Gastroesophageal sphincter (tissue), 4 donors: ENCODE data around the gene RAD51C. TPM values are rescaled to one million over a fixed set of nuclear protein-coding genes. Genes with fewer than 3 reads are reported as not detected.
"Not testable (repeated sequence)": the region's sequence is repeated elsewhere in the genome, so short reads cannot be mapped to it uniquely, and the experiment has no call there.

Experiments used
- ATAC-seq: fragments of 150-250 bp; one replicate; pipeline ENCODE4 v1.9.1; 2016; ENCODE audit warnings: mild to moderate bottlenecking, moderate library complexity
- H3K27ac ChIP-seq, 4 donors: fragments of 200-600 bp; sonication (generic) in 3 of 4; 1 replicate in 3 of 4; 2 replicates in 1 of 4; pipeline ENCODE4 v1.5.1; 2016 to 2019
- H3K27me3 ChIP-seq: fragments of 200-600 bp; sonication (generic); one replicate; pipeline ENCODE4 v1.5.1; 2019
- H3K36me3 ChIP-seq, 2 donors: fragments of 200-600 bp; sonication (generic); one replicate each; pipeline ENCODE4 v1.5.1; 2019; ENCODE audit warnings: control low read depth in 1 of 2
- H3K4me1 ChIP-seq, 3 donors: fragments of 200-600 bp; sonication (generic); 1 replicate in 2 of 3; 2 replicates in 1 of 3; pipeline ENCODE4 v1.5.1; 2016 to 2019; ENCODE audit warnings: control low read depth in 2 of 3
- H3K4me3 ChIP-seq, 2 donors: fragments of 200-600 bp; sonication (generic); one replicate each; pipeline ENCODE4 v1.5.1; 2019; ENCODE audit warnings: mild to moderate bottlenecking in 1 of 2, moderate library complexity in 1 of 2
- H3K9me3 ChIP-seq, 3 donors: fragments of 200-600 bp; sonication (generic); one replicate each; pipeline ENCODE4 v1.5.1; 2017 to 2019; ENCODE audit warnings: control low read depth in 2 of 3
- CTCF ChIP-seq, 4 experiments: fragments of 200-600 bp in 2 of 4; fragments of 450-650 bp in 2 of 4; sonication (generic) in 1 of 4; IDR thresholded peaks; one replicate each; pipeline ENCODE4 v1.5.1; 2017 to 2019; ENCODE audit warnings: antibody characterized with exemption in 4 of 4, mild to moderate bottlenecking in 2 of 4, moderate library complexity in 2 of 4
- EP300 ChIP-seq: sonication (generic); formaldehyde crosslinking; IDR thresholded peaks from one replicate; pipeline ENCODE4 v1.6.1; 2017; ENCODE audit warnings: antibody characterized with exemption, mild to moderate bottlenecking
- POLR2A ChIP-seq, 2 donors: fragments of 450-650 bp; IDR thresholded peaks; one replicate each; pipeline ENCODE4 v1.6.1; 2017; ENCODE audit warnings: antibody characterized with exemption in 2 of 2, mild to moderate bottlenecking in 2 of 2, moderate library complexity in 1 of 2
- POLR2AphosphoS5 ChIP-seq: sonication (generic); formaldehyde crosslinking; IDR thresholded peaks from one replicate; pipeline ENCODE4 v1.6.1; 2017; ENCODE audit warnings: antibody characterized with exemption
- WGBS, 2 donors: methylation state at CpG; one replicate each; pipeline ENCODE4 v1.1.5; 2018; ENCODE audit warnings: low coverage in 1 of 2; 5-methylcytosine and 5-hydroxymethylcytosine counted together
- total RNA-seq, 4 donors: library from RNA; depleted of rRNA; stranded (reverse); fragments of >200 nt; gene quantifications; one replicate each; pipeline ENCODE4 v1.1.0, GENCODE V29; 2016

Gene RAD51C
- total RNA-seq, 4 donors from 2014 or later = 15.2 to 31.1 (median 21.1) TPM

- peaks cover 0 to 22% (median 9%) of the 10 kb centered on the region in 3 donors for H3K4me1 ChIP-seq
- no peak overlapping the region for H3K4me3 ChIP-seq
- TF ChIP-seq POLR2AphosphoS5 (no peak), POLR2A (IDR thresholded peaks at IDR 0.05) (no peak), CTCF (IDR thresholded peaks at IDR 0.05) (no peak), EP300 (no peak)
- no peak for ATAC-seq
- H3K9me3 ChIP-seq = no peaks in the 10 kb centered on the region
- no peaks in the 10 kb centered on the region for H3K36me3 ChIP-seq
- 87 to 96% methylated on average over 3 to 8 of the region's 8 CpGs for WGBS, 2 donors
- no peak overlapping the region for H3K27ac ChIP-seq
- H3K27me3 ChIP-seq = peaks cover 80% of the 10 kb centered on the region
Observed at GRCh38 chr17:58758890-58759289, 66.5 kb downstream of the RAD51C start.

- Histone ChIP-seq H3K9me3 (no peaks in the 10 kb centered on the region), H3K27ac (no peak overlapping the region), H3K27me3 (peaks cover 78% of the 10 kb centered on the region), H3K4me3 (no peak overlapping the region), H3K36me3 (no peaks in the 10 kb centered on the region), H3K4me1 (peaks cover 0 to 22% (median 9%) of the 10 kb centered on the region in 3 donors)
- no peak for TF ChIP-seq CTCF (IDR thresholded peaks at IDR 0.05)
- TF ChIP-seq POLR2AphosphoS5 = no peak
- no peak for TF ChIP-seq POLR2A (IDR thresholded peaks at IDR 0.05)
- no peak for TF ChIP-seq EP300
- ATAC-seq = no peak
- WGBS, 2 donors = 84 to 85% methylated on average over 2 of the region's 2 CpGs
Observed at GRCh38 chr17:58759522-58759921, 67.1 kb downstream of the RAD51C start.

- no peaks in the 10 kb centered on the region for H3K36me3 ChIP-seq
- H3K9me3 ChIP-seq = no peaks in the 10 kb centered on the region
- H3K4me3 ChIP-seq = no peak overlapping the region
- WGBS, 2 donors = 88 to 100% methylated on average over 2 of the region's 2 CpGs
- ATAC-seq = no peak
- H3K27ac ChIP-seq = no peak overlapping the region
- peaks cover 70% of the 10 kb centered on the region for H3K27me3 ChIP-seq
- no peak for TF ChIP-seq POLR2AphosphoS5
- no peak for TF ChIP-seq CTCF (IDR thresholded peaks at IDR 0.05)
- TF ChIP-seq EP300 = no peak
- TF ChIP-seq POLR2A (IDR thresholded peaks at IDR 0.05) = no peak
- H3K4me1 ChIP-seq = peaks cover 0 to 22% (median 9%) of the 10 kb centered on the region in 3 donors
Observed at GRCh38 chr17:58760248-58760647, 67.8 kb downstream of the RAD51C start.

GRCh38 chr17:58763263-58763662 lies 70.9 kb downstream of the RAD51C start:
- Histone ChIP-seq H3K4me1 (no peaks in the 10 kb centered on the region), H3K27me3 (peaks cover 44% of the 10 kb centered on the region), H3K9me3 (no peaks in the 10 kb centered on the region), H3K27ac (no peak overlapping the region), H3K36me3 (no peaks in the 10 kb centered on the region), H3K4me3 (no peak overlapping the region)
- no peak for TF ChIP-seq POLR2A (IDR thresholded peaks at IDR 0.05)
- TF ChIP-seq POLR2AphosphoS5 = no peak
- TF ChIP-seq CTCF (IDR thresholded peaks at IDR 0.05) = no peak
- TF ChIP-seq EP300 = no peak
- 67% methylated on average over 1 of the region's 1 CpG for WGBS, 2 donors
- ATAC-seq = no peak

GRCh38 chr17:58764373-58764772 lies 72.0 kb downstream of the RAD51C start:
- no peak for ATAC-seq
- peaks cover 33% of the 10 kb centered on the region for H3K27me3 ChIP-seq
- no peaks in the 10 kb centered on the region for H3K9me3 ChIP-seq
- TF ChIP-seq POLR2A (IDR thresholded peaks at IDR 0.05) (no peak), CTCF (IDR thresholded peaks at IDR 0.05) (no peak), EP300 (no peak), POLR2AphosphoS5 (no peak)
- 66 to 92% methylated on average over 2 to 3 of the region's 5 CpGs for WGBS, 2 donors
- H3K36me3 ChIP-seq = no peaks in the 10 kb centered on the region
- no peaks in the 10 kb centered on the region for H3K4me1 ChIP-seq
- H3K27ac ChIP-seq = no peak overlapping the region
- H3K4me3 ChIP-seq = no peak overlapping the region

- not testable (repeated sequence) for ATAC-seq, H3K27me3 ChIP-seq, H3K4me1 ChIP-seq, H3K4me3 ChIP-seq, H3K36me3 ChIP-seq, H3K9me3 ChIP-seq, H3K27ac ChIP-seq
- WGBS, 2 donors = 66 to 78% methylated on average over 2 to 5 of the region's 5 CpGs
Observed at GRCh38 chr17:58778482-58778881, 86.1 kb downstream of the RAD51C start.
